ENCODE data around the gene STARD6.
"Not testable (repeated sequence)": the region's sequence is repeated elsewhere in the genome, so short reads cannot be mapped to it uniquely, and the experiment has no call there.

STARD6 gene

GRCh38 chr18:54335638-54336173 lies 22.0 kb downstream of the STARD6 start:
- no peak for DNase-seq

- no peak for DNase-seq
Measured at GRCh38 chr18:54330768-54331548, 26.7 kb downstream of the STARD6 start.

- no peak for DNase-seq
Measured at GRCh38 chr18:54329787-54330186, 27.9 kb downstream of the STARD6 start.

- no peak for DNase-seq
Measured at GRCh38 chr18:54327818-54328217, 29.8 kb downstream of the STARD6 start.

- DNase-seq = no peak
Measured at GRCh38 chr18:54323970-54324369, 33.7 kb downstream of the STARD6 start.

GRCh38 chr18:54323561-54323960 lies 34.1 kb downstream of the STARD6 start:
- no peak for DNase-seq

GRCh38 chr18:54316071-54316820 lies 41.4 kb downstream of the STARD6 start:
- no peak for DNase-seq

- DNase-seq = not testable (repeated sequence)
Measured at GRCh38 chr18:54309564-54309963, 48.1 kb downstream of the STARD6 start.

GRCh38 chr18:54303408-54303807 lies 54.2 kb downstream of the STARD6 start:
- DNase-seq = no peak

- DNase-seq = not testable (repeated sequence)
Measured at GRCh38 chr18:54298991-54299390, 58.7 kb downstream of the STARD6 start.

- DNase-seq = no peak
Measured at GRCh38 chr18:54296062-54296461, 61.6 kb downstream of the STARD6 start.

GRCh38 chr18:54294274-54294673 lies 63.4 kb downstream of the STARD6 start:
- DNase-seq = no peak

- DNase-seq = no peak
Measured at GRCh38 chr18:54284981-54285785, 72.5 kb downstream of the STARD6 start.

GRCh38 chr18:54284535-54284934 lies 73.1 kb downstream of the STARD6 start:
- DNase-seq = no peak

GRCh38 chr18:54280220-54280569 lies 77.5 kb downstream of the STARD6 start:
- no peak for DNase-seq

- no peak for DNase-seq
Measured at GRCh38 chr18:54279477-54280219, 78.0 kb downstream of the STARD6 start.

- DNase-seq = no peak
Measured at GRCh38 chr18:54278615-54279014, 79.0 kb downstream of the STARD6 start.

GRCh38 chr18:54277899-54278298 lies 79.8 kb downstream of the STARD6 start:
- DNase-seq = no peak

Measured in retina (tissue), 1 donor.